BE2C (cell line): ENCODE measurements around the gene EPB41L4A.

Source experiments
- DNase-seq: peaks from one replicate; pipeline ENCODE4 v3.0.0-alpha.2; 2020
- H3K27me3 ChIP-seq: fragments of 250-450 bp; sonication (Bioruptor Pico); 2 replicates; pipeline ENCODE4 v1.5.1; 2020; ENCODE audit warnings: mild to moderate bottlenecking
- H3K36me3 ChIP-seq: fragments of 250-450 bp; sonication (Bioruptor Pico); 2 replicates; pipeline ENCODE4 v1.5.1; 2020; ENCODE audit warnings: mild to moderate bottlenecking
- H3K4me1 ChIP-seq: fragments of 250-450 bp; sonication (Bioruptor Pico); 2 replicates; pipeline ENCODE4 v1.5.1; 2020
- H3K4me3 ChIP-seq: 2 replicates; pipeline ENCODE4 v1.5.1; 2011; ENCODE audit warnings: low read depth, low read length
- H3K9me3 ChIP-seq: fragments of 250-450 bp; sonication (Bioruptor Pico); 2 replicates; pipeline ENCODE4 v1.5.1; 2020
- CTCF ChIP-seq: IDR thresholded peaks from 2 replicates; pipeline ENCODE4 v1.5.1; 2012; ENCODE audit warnings: mild to moderate bottlenecking, low read depth, low read length

The EPB41L4A gene

DNA sequence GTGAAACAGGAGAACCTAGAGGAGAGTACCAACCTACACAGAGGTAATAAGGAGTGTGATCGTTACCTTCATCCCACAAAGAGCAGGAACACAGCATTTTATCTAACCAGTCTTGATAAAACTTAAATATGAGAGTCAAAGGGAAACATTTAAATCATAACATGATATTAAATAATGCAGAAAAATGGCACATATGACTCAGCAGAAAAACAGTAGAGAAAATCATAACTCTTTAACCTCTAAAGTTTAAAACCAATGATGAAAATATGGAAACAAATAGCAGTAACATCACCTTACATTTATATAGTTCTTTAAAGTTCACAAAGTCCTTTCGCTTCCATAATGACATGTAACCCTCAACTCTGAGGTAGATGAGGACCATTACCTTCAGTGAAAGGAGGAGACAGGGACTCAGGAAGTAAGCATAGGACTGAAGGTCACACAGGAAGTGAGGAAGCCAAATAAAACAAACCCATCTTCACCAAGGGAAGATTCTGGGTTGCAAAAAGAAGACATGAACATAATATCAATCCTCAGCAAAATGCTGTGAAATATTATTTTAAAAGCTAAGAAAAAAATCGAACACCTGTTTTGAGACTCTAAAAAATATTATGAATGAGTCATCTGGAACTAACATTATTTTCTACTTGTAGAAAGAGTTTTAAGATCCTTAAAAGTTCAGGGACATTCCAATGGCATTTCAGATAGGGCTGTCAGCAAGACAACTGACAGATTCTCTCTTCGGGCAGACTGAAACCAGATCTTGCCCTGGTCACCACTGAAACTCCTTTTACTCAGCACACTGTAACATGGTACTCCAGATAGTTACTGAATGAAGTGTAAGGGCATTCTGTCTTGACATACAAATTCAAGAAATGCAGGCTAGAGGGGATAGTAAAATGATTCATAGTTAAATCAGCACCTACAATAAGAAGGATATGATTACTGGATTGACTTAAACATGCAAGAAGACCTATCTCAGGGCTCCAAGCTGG is 148.5 kb downstream of the EPB41L4A start:
- no peaks in the 10 kb centered on the region for H3K36me3 ChIP-seq
- no peak overlapping the region for H3K4me3 ChIP-seq
- no peak for DNase-seq
- TF ChIP-seq CTCF: no peak
- peaks cover 13% of the 10 kb centered on the region for H3K27me3 ChIP-seq
- H3K9me3 ChIP-seq: no peaks in the 10 kb centered on the region
- H3K4me1 ChIP-seq: no peaks in the 10 kb centered on the region

GRCh38 chr5:112267231-112267630 is 151.8 kb downstream of the EPB41L4A start:
- no peak for TF ChIP-seq CTCF
- no peaks in the 10 kb centered on the region for H3K4me1 ChIP-seq
- no peak for DNase-seq
- peaks cover 31% of the 10 kb centered on the region for H3K27me3 ChIP-seq
- H3K4me3 ChIP-seq: no peak overlapping the region
- H3K36me3 ChIP-seq: no peaks in the 10 kb centered on the region
- no peaks in the 10 kb centered on the region for H3K9me3 ChIP-seq

DNA sequence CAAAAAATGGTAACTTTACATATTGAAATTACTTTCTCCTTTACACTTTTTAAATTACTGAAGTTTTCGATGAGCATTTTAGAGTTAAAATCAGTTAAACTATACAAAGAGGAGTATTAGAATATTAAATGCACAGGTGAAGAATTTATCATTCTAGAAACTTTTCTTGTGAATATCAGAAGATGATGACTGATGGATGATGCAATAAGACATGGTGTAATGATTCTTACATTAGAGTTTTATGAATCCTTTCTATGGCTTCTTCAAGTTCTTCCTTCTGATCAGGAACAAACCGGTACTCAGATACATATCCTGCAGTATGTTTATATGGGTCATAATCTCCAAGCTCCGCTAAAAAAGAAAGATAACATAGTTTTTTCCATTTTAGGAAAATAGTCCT is 154.4 kb downstream of the EPB41L4A start:
- Histone ChIP-seq H3K27me3 (peaks cover 43% of the 10 kb centered on the region), H3K36me3 (no peaks in the 10 kb centered on the region), H3K4me3 (no peak overlapping the region), H3K9me3 (no peaks in the 10 kb centered on the region), H3K4me1 (no peaks in the 10 kb centered on the region)
- no peak for DNase-seq
- TF ChIP-seq CTCF: no peak

- Histone ChIP-seq H3K27me3 (peaks cover 46% of the 10 kb centered on the region), H3K4me1 (no peaks in the 10 kb centered on the region), H3K36me3 (no peaks in the 10 kb centered on the region), H3K4me3 (no peak overlapping the region), H3K9me3 (no peaks in the 10 kb centered on the region)
- TF ChIP-seq CTCF: no peak
- no peak for DNase-seq
Measured at GRCh38 chr5:112264151-112264550, 154.9 kb downstream of the EPB41L4A start.

DNA sequence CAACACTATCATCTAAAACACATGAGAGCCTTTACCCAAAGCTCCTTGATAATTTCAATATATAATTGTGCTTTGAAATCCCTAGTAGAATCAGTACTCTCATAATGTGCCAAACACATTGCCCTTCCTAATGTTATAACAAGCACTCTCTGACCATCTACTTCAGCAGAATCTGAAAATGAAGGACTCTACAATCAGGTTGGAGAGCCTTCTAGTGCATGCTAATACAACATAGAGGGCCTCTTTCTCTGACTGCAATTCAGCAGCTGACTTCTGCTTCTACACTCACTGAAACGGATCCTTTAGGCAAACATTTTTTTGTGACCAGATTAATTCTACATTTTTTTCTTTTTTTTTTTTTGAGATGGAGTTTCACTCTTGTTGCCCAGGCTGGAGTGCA is 155.6 kb downstream of the EPB41L4A start:
- Histone ChIP-seq H3K27me3 (peaks cover 46% of the 10 kb centered on the region), H3K4me3 (no peak overlapping the region), H3K9me3 (no peaks in the 10 kb centered on the region), H3K4me1 (no peaks in the 10 kb centered on the region), H3K36me3 (no peaks in the 10 kb centered on the region)
- no peak for TF ChIP-seq CTCF
- no peak for DNase-seq

- Histone ChIP-seq H3K27me3 (peaks cover 50% of the 10 kb centered on the region), H3K36me3 (no peaks in the 10 kb centered on the region), H3K9me3 (no peaks in the 10 kb centered on the region), H3K4me3 (no peak overlapping the region), H3K4me1 (no peaks in the 10 kb centered on the region)
- DNase-seq: no peak
- TF ChIP-seq CTCF: no peak
Measured at GRCh38 chr5:112258571-112258970, 160.5 kb downstream of the EPB41L4A start.
